Progenitor cell of endocrine pancreas (in vitro differentiated cells): Measurements from ENCODE around the gene NISCH. TPM values are rescaled to one million over a fixed set of nuclear protein-coding genes. Genes with fewer than 3 reads are reported as not detected.

Source experiments
- DNase-seq: peaks from one replicate; pipeline ENCODE4 v3.0.0; 2021; ENCODE audit warnings: low spot score; ENCODE audit not compliant: unreplicated experiment
- H3K27ac Mint-ChIP-seq: 2 replicates; pipeline ENCODE4 v1.8.0; 2021; ENCODE audit warnings: mild to moderate bottlenecking, moderate library complexity, mixed read lengths
- H3K27me3 Mint-ChIP-seq: 2 replicates; pipeline ENCODE4 v1.8.0; 2021; ENCODE audit warnings: mixed read lengths
- H3K36me3 Mint-ChIP-seq: 2 replicates; pipeline ENCODE4 v1.8.0; 2022; ENCODE audit warnings: mixed read lengths; ENCODE audit not compliant: insufficient read depth
- H3K4me1 Mint-ChIP-seq: 2 replicates; pipeline ENCODE4 v1.8.0; 2021; ENCODE audit warnings: low read depth, mixed read lengths
- H3K4me3 Mint-ChIP-seq: 2 replicates; pipeline ENCODE4 v1.8.0; 2021; ENCODE audit warnings: low read depth, mild to moderate bottlenecking, moderate library complexity, mixed read lengths
- H3K9me3 Mint-ChIP-seq: 2 replicates; pipeline ENCODE4 v1.8.0; 2021; ENCODE audit warnings: low read depth, mixed read lengths
- CTCF ChIP-seq: fragments of 200-600 bp; sonication (generic); IDR thresholded peaks from one replicate; pipeline ENCODE4 v1.5.0; 2021; ENCODE audit warnings: antibody characterized with exemption, mild to moderate bottlenecking; ENCODE audit not compliant: unreplicated experiment
- total RNA-seq: library from RNA; stranded (reverse); gene quantifications from 2 replicates; pipeline ENCODE4 v1.2.1, GENCODE V29; 2021

The NISCH gene
- total RNA-seq, 1 donor from 2014 or later = 214 TPM

GRCh38 chr3:52520141-52520667, 64.8 kb downstream of the NISCH start:
- TF ChIP-seq CTCF = no peak
- H3K27ac Mint-ChIP-seq = no peak overlapping the region
- H3K4me1 Mint-ChIP-seq = peaks cover 2% of the 10 kb centered on the region
- peaks cover 4% of the 10 kb centered on the region for H3K36me3 Mint-ChIP-seq
- H3K4me3 Mint-ChIP-seq = no peak overlapping the region
- H3K9me3 Mint-ChIP-seq = no peaks in the 10 kb centered on the region
- DNase-seq = no peak
- peaks cover 5% of the 10 kb centered on the region for H3K27me3 Mint-ChIP-seq

- no peak for DNase-seq
- Mint-ChIP-seq H3K27ac (no peak overlapping the region), H3K4me3 (no peak overlapping the region), H3K4me1 (peaks cover 1% of the 10 kb centered on the region), H3K36me3 (peaks cover 4% of the 10 kb centered on the region), H3K27me3 (peaks cover 3% of the 10 kb centered on the region), H3K9me3 (no peaks in the 10 kb centered on the region)
- no peak for TF ChIP-seq CTCF
These were observed 65.5 kb downstream of the NISCH start for GRCh38 chr3:52520716-52521487.

- Mint-ChIP-seq H3K36me3 (peaks cover 6% of the 10 kb centered on the region), H3K27ac (no peak overlapping the region), H3K4me1 (peaks cover 1% of the 10 kb centered on the region), H3K27me3 (peaks cover 3% of the 10 kb centered on the region), H3K4me3 (no peak overlapping the region), H3K9me3 (no peaks in the 10 kb centered on the region)
- TF ChIP-seq CTCF = no peak
- DNase-seq = no peak
These were observed 66.1 kb downstream of the NISCH start for GRCh38 chr3:52521488-52521824.

- H3K27me3 Mint-ChIP-seq = peaks cover 3% of the 10 kb centered on the region
- peaks cover 1% of the 10 kb centered on the region for H3K4me1 Mint-ChIP-seq
- no peak overlapping the region for H3K4me3 Mint-ChIP-seq
- peaks cover 7% of the 10 kb centered on the region for H3K36me3 Mint-ChIP-seq
- no peaks in the 10 kb centered on the region for H3K9me3 Mint-ChIP-seq
- TF ChIP-seq CTCF = no peak
- DNase-seq = no peak
- H3K27ac Mint-ChIP-seq = no peak overlapping the region
These were observed 66.7 kb downstream of the NISCH start for GRCh38 chr3:52521881-52522650.

- Mint-ChIP-seq H3K4me3 (no peak overlapping the region), H3K36me3 (peaks cover 7% of the 10 kb centered on the region), H3K9me3 (no peaks in the 10 kb centered on the region), H3K27me3 (peaks cover 3% of the 10 kb centered on the region), H3K4me1 (peaks cover 1% of the 10 kb centered on the region), H3K27ac (no peak overlapping the region)
- no peak for TF ChIP-seq CTCF
- no peak for DNase-seq
These were observed 67.3 kb downstream of the NISCH start for GRCh38 chr3:52522651-52523251.
